Measurements from ENCODE around the gene UBAP1L.

GRCh38 chr15:65101891-65102708 is 12.9 kb downstream of the UBAP1L start:
- TF ChIP-seq CTCF (IDR thresholded peaks at IDR 0.05) (no peak), POLR2A (IDR thresholded peaks at IDR 0.05) (no peak)
